NB4 (cell line): Measurements from ENCODE around the gene COL5A1.

Experiments
- DNase-seq: peaks from one replicate; pipeline ENCODE4 v3.0.0; 2010; ENCODE audit warnings: low read depth
- H3K4me3 ChIP-seq: one replicate; pipeline ENCODE4 v1.5.1; 2011; ENCODE audit warnings: mild to moderate bottlenecking, low read depth, low read length, moderate library complexity
- MYC ChIP-seq: IDR thresholded peaks from 2 replicates; pipeline ENCODE4 v1.6.1; 2011; ENCODE audit warnings: low read depth, low read length
- POLR2A ChIP-seq: IDR thresholded peaks from 2 replicates; pipeline ENCODE4 v1.6.1; 2011; ENCODE audit warnings: mild to moderate bottlenecking; ENCODE audit not compliant: insufficient read length; ENCODE audit errors: extremely low read depth
- TF ChIP-seq, protein P1 (sequence below): IDR thresholded peaks from 2 replicates; pipeline ENCODE4 v1.6.1; 2011; ENCODE audit warnings: low read depth, low read length
- TF ChIP-seq, protein P2 (sequence below): IDR thresholded peaks from one replicate; pipeline ENCODE4 v1.5.1; 2012; ENCODE audit warnings: low read depth, low read length

COL5A1 gene

DNA sequence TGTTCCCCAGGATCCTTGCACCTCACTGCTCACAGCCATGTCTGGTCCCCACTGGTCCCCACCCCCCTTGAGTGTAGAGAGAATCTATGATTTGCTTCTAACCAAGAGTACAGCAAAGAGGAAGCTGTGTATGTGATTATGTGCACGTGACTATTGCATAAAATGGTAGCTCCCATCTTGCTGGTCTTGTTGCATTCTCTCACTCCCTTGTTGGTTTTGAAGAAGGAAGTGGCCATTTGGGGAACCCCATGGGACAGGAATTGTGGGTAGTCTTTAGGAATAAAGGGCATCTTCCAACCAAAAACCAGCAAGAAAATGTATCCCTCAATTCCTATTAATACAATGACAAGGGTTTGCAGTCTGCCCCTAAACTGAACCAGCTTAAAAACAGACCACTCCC lies 233.8 kb downstream of the COL5A1 start:
- DNase-seq: peak; percentile 69
- no peak overlapping the region for H3K4me3 ChIP-seq
- TF ChIP-seq POLR2A (no peak), MYC (no peak)
- TF ChIP-seq, protein P1, sequence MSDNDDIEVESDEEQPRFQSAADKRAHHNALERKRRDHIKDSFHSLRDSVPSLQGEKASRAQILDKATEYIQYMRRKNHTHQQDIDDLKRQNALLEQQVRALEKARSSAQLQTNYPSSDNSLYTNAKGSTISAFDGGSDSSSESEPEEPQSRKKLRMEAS: no peak
- TF ChIP-seq, protein P2, sequence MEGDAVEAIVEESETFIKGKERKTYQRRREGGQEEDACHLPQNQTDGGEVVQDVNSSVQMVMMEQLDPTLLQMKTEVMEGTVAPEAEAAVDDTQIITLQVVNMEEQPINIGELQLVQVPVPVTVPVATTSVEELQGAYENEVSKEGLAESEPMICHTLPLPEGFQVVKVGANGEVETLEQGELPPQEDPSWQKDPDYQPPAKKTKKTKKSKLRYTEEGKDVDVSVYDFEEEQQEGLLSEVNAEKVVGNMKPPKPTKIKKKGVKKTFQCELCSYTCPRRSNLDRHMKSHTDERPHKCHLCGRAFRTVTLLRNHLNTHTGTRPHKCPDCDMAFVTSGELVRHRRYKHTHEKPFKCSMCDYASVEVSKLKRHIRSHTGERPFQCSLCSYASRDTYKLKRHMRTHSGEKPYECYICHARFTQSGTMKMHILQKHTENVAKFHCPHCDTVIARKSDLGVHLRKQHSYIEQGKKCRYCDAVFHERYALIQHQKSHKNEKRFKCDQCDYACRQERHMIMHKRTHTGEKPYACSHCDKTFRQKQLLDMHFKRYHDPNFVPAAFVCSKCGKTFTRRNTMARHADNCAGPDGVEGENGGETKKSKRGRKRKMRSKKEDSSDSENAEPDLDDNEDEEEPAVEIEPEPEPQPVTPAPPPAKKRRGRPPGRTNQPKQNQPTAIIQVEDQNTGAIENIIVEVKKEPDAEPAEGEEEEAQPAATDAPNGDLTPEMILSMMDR: no peak

DNA sequence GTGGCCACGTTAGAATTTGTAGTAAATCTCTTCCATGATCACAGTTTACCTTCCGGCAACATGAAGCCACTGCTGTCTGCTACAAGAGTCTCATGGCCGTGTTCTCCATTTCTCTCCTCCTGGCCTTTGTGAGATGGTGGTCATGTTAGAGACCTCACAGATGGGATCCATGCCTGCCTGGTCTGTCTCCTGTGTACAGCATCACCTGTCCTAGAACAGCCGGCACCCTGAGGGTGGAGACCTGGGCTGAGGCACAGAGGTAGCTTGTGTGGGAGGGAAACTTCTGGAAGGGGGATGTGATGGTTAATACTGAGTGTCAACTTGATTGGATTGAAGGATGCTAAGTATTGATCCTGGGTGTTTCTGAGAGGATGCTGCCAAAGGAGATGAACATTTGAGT lies 235.9 kb downstream of the COL5A1 start:
- no peak overlapping the region for H3K4me3 ChIP-seq
- TF ChIP-seq, protein P2: no peak
- no peak for TF ChIP-seq MYC
- no peak for TF ChIP-seq POLR2A
- TF ChIP-seq, protein P1: no peak
- DNase-seq: no peak

DNA sequence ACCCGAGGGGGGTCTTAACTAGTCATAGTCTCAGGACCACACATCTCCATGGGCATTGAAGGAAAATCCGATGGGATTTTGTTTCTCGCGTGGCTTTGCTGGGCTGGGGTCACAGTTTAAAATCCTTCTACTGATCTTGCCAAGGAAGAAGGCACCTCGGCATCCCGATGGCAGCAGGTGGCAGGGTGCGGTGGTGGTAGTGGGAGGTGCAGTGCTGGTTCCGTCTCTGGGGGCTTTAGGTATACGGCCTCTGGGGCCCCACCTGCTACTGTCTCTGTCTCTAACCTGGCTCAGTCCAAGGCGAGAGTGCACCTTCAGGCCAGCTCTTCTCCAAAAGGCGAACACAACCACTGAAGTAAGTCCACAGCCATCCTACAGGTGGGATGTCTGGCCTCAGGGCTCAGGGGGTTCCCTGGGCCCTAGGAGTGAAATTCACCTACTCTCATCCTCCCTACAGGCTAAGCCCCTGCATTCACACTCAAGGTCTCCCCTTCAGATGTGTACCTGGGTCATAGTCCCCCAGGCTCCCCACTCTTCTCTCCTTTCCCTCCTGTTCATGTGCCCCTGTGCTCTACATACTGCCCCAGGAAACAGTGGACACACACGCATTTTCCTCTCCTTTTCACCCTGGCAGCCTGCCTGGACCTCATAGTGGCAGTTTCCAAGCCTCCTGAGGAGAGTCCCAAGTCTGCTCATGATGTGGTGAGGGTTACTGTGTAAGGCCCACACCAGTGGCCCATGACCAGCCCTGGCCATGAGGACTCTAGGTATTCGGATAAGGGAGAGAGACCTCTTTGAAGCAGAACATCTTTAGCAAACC lies 238.3 kb downstream of the COL5A1 start:
- no peak overlapping the region for H3K4me3 ChIP-seq
- no peak for DNase-seq
- TF ChIP-seq, protein P2: no peak
- TF ChIP-seq MYC (no peak), POLR2A (no peak)
- TF ChIP-seq, protein P1: no peak

DNA sequence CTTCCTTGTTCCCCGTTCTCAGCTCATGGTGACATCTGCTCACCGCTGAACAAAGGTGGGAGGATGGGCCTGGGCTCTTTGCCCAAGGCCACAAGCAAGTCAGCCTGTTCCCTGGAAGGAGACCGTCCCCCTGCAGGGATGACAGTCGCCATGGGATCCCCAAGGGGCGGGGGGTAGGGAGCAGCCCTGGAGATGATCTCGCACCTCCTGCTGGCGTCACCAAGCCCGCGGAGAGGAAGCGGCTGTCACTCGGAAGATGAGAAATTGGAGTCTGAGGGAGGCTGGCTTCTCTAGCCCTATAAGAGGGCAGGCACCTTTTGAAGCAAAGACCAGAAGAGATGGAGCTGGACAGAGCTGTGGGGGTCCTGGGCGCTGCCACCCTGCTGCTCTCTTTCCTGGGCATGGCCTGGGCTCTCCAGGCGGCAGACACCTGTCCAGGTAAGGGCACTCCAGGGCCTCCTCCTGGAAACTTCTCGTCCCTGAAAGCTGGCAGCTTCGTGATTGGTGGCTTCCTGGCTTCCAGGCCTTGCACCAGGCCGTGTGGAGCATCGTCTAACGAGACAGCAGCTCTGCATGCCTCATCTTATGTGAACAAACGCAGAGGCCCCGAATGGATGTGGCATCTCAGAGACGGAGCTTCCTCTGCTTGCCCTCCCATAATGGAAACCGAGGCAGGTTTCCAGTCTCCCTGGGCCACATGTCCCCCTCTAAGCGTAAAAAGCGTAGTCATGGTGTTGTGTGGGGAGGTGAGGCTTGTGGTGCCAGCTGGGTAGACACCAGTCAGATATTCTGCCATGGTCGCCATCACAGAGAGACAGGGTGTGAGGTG lies 239.1 kb downstream of the COL5A1 start, which contains the start of gene FCN2:
Gene FCN2 (plus strand): TSS at position 327 of the 829 bp plus-strand sequence. CDS start 12 bp downstream, at position 339.
- no peak for DNase-seq
- H3K4me3 ChIP-seq: no peak within 1 kb of the TSS
- TF ChIP-seq, protein P1: no peak
- TF ChIP-seq, protein P2: no peak
- no peak for TF ChIP-seq POLR2A
- no peak for TF ChIP-seq MYC

DNA sequence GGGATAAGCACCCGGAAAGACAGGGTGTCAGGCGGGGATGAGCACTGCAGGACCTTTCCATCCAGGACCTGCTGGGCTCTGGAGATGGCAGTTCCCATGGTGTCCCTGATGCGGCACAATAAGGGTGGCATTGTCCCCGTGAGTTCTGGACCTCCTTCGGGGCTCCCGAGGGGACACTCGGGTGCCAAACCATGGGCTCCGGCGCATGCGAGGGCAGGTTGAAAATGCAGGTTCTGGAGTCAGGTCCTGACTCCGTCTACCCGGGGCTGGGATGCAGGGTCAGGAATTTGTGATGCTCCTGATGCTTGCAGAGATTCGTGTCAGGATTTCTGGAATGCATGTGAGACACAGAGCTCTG lies 239.7 kb downstream of the COL5A1 start:
- no peak overlapping the region for H3K4me3 ChIP-seq
- TF ChIP-seq POLR2A (no peak), MYC (no peak)
- TF ChIP-seq, protein P1: no peak
- TF ChIP-seq, protein P2: no peak
- DNase-seq: no peak
